Activated T-helper 1 cell treated with anti-CD3 and anti-CD28 coated beads, Interleukin-2, amount 50 U/mL, for 16 hours (primary cell): Measurements from ENCODE around the gene XPNPEP1.

Experiments
- DNase-seq, 2 donors: peaks; one replicate each; pipeline ENCODE4 v3.0.0-alpha.2; 2020; ENCODE audit warnings: low read depth in 1 of 2, low spot score in 1 of 2

The XPNPEP1 gene

GRCh38 chr10:109922976-109923921, at the start of gene XPNPEP1:
Gene XPNPEP1, minus strand, starts transcription at chr10:109923511. Its CDS starts 78 bp downstream, at chr10:109923433.
- peak; percentile 38 to 71 for DNase-seq

GRCh38 chr10:109972372-109973001, 49.2 kb upstream of the XPNPEP1 start:
- no peak for DNase-seq

GRCh38 chr10:109971634-109972033, 48.3 kb upstream of the XPNPEP1 start:
- DNase-seq: no peak

GRCh38 chr10:109969760-109970346, 46.5 kb upstream of the XPNPEP1 start:
- no peak for DNase-seq

GRCh38 chr10:109968953-109969759, 45.8 kb upstream of the XPNPEP1 start:
- DNase-seq: no peak

GRCh38 chr10:109967739-109968088, 44.4 kb upstream of the XPNPEP1 start:
- DNase-seq: no peak

GRCh38 chr10:109966961-109967738, 43.8 kb upstream of the XPNPEP1 start:
- DNase-seq: no peak

GRCh38 chr10:109964318-109964717, 41.0 kb upstream of the XPNPEP1 start:
- DNase-seq: no peak

- no peak for DNase-seq
These were observed 40.1 kb upstream of the XPNPEP1 start for GRCh38 chr10:109963439-109963838.

- no peak for DNase-seq
These were observed 38.9 kb upstream of the XPNPEP1 start for GRCh38 chr10:109962247-109962646.

GRCh38 chr10:109961174-109962001, 38.1 kb upstream of the XPNPEP1 start:
- DNase-seq: no peak

GRCh38 chr10:109960682-109961081, 37.4 kb upstream of the XPNPEP1 start:
- no peak for DNase-seq

GRCh38 chr10:109959259-109960145, 36.2 kb upstream of the XPNPEP1 start:
- no peak for DNase-seq

- DNase-seq: no peak
These were observed 34.7 kb upstream of the XPNPEP1 start for GRCh38 chr10:109958059-109958458.

- no peak for DNase-seq
These were observed 33.9 kb upstream of the XPNPEP1 start for GRCh38 chr10:109957092-109957797.

GRCh38 chr10:109956454-109957091, 33.3 kb upstream of the XPNPEP1 start:
- peak in 1 of 2 donors; percentile 1 for DNase-seq

GRCh38 chr10:109953766-109954165, 30.5 kb upstream of the XPNPEP1 start:
- no peak for DNase-seq
